HG03095 (cell line): Measurements from ENCODE around the gene LRRC7.

Experiments
- ATAC-seq: cut with Tn5 transposase; IDR thresholded peaks from one replicate; pipeline ENCODE4 v1.9.1; 2021; ENCODE audit warnings: moderate library complexity; ENCODE audit not compliant: unreplicated experiment

Gene LRRC7

GRCh38 chr1:69587391-69587790 is 19.7 kb downstream of the LRRC7 start:
- ATAC-seq = no peak

GRCh38 chr1:69589799-69590198 is 22.1 kb downstream of the LRRC7 start:
- ATAC-seq = no peak

GRCh38 chr1:69592341-69592740 is 24.6 kb downstream of the LRRC7 start:
- no peak for ATAC-seq

DNA sequence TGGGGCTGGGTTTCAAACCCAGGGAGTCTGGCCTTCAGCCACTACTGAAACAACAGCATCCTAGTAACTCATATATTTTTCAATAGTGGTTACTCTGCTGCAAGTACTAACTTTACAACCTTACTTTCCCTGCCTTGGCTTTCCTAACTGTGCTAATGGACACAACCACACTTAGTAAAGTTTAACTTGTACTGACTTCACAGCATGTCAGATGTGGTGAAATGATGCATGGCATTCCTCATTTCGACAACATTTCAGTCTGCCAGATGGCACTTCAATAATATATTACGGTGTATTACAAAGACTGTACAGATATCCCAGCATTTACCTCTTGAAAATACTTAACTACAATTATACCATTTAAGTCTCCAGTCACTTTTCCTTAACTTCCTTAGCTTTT is 27.8 kb downstream of the LRRC7 start:
- no peak for ATAC-seq

GRCh38 chr1:69611316-69611715 is 43.6 kb downstream of the LRRC7 start:
- ATAC-seq = no peak

DNA sequence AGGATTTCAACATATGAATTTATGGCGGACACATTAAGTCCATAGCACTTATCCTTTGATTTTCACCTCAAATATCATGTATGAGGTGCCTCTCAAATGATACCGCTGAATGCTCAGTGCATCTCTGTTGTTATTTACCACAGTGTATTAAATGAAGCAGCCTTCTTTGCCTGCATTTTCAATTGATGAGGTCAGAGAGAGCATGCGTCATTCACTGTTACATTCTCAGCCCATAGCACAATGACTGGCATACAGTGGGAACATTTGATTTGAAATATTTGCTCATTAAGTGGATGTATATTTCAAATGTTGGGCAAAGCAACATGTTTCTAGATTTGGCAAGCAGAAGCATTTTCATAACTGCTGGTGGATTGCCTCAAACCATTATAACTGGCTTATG is 45.7 kb downstream of the LRRC7 start:
- no peak for ATAC-seq

GRCh38 chr1:69638673-69639072 is 71.0 kb downstream of the LRRC7 start:
- ATAC-seq = no peak

- no peak for ATAC-seq
Measured at GRCh38 chr1:69639159-69639558, 71.4 kb downstream of the LRRC7 start.

DNA sequence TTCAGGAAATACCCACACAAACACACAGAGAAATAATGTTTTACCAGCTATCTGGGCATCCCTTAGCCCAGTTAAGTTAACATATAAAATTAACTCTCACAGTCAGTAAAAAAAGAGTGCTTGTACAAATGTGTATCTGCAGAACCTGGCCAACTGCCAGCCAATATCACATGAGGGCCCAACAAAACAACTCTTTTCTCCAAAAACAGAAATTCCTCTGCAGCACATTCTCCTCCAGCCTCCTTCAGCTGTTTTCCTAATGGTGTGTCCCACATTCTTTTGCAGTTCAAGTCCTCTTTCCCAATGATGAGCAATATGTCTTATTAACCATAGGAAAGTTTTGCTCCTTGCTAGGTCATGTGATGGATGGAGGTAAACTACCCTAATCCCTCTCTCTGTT is 75.5 kb downstream of the LRRC7 start:
- ATAC-seq = no peak

GRCh38 chr1:69645477-69645876 is 77.8 kb downstream of the LRRC7 start:
- no peak for ATAC-seq

DNA sequence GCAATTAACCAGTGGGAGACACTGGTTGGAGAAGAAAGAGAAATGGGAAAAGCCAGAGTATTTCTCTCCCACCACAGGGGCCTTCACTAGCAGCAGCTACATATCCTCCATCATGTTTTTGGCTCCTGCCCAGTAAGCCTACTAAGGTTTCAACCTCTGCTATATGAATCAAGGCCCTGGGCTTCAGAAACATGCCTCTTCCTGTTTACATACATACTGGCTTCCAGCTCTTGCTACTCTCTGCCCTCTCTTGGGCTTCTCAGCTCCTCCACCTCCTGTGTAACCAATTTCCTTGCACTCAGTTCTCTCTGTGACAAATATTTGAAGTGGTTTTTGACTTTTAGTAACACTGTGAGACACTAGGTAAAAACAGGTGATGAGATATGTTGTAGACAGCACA is 80.8 kb downstream of the LRRC7 start:
- no peak for ATAC-seq

- no peak for ATAC-seq
Measured at GRCh38 chr1:69649383-69649990, 81.8 kb downstream of the LRRC7 start.

GRCh38 chr1:69650779-69651178 is 83.1 kb downstream of the LRRC7 start:
- no peak for ATAC-seq

DNA sequence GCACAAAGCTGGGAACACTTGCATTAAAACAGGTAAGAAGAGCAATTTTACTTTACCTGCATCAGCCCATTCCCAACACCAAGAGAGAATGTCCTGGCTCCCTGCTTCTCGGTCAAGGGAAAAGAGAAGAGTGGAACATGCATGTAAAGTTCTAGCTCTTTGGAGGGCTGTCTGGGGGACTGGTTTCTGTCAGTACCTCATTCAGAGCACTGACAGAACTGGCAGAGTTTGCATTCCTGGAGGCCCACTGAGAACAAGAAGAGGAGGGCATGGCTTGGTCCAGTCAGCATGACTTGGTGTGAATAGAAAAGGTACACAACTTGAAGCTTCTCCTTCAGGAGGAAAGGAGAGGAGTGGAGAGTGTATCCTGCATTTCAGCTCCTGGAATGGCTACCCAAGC is 83.9 kb downstream of the LRRC7 start:
- no peak for ATAC-seq

DNA sequence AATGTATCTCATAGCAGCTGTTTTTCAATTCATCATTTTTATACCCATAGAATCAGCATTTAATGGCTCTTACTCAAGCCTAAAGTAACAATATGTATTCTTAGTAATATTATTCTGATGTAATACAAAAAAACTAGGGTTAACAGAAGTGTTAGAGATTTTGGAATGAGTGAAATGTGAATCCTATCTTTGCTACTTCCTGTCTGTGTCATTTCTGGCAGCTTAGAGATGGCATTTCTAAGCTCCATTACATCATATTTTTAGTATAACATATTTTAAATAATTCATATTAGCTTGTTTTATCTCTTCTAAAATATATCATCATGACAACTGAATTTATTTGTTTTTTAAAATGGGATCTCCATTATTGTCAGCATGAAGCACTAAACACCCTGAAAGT is 90.2 kb downstream of the LRRC7 start:
- ATAC-seq = no peak

DNA sequence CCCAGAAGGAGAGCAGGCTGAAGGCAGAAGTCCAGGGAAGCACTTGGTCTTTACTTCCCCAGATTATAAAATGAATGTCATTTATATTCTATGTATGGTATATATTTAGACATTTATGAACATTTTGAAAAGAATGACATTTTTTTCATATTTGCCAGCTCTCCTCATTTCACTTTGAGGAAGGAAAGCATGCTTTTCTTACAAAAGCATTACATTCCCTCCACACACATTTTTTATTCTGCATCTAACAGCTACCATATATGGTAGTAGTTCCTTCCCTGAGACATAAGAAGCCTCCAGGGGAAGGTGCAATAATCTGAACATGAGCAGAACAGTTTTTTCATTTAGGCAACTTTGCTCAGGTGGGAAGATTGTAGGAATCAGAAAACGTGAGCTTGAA is 94.0 kb downstream of the LRRC7 start:
- ATAC-seq = no peak

DNA sequence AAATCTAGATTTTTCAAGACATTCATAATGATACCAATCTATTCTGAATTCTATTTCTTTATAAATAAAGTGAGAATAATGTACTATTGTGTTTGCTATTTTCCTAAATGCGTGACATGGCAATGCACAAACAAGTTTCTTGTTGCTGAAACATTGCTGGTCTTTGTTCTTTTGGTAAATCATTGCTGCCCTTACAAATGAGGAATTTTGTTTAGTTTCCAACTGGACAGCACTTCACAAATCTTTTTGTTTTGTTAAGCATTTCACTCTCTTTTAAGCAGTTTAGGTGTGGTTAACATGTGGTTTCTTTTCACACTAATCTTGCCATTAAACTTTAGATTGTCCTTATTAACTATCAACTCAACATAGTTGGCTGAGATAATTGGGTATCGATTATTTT is 94.6 kb downstream of the LRRC7 start:
- no peak for ATAC-seq

GRCh38 chr1:69671363-69672010 is 103.8 kb downstream of the LRRC7 start:
- ATAC-seq = no peak

DNA sequence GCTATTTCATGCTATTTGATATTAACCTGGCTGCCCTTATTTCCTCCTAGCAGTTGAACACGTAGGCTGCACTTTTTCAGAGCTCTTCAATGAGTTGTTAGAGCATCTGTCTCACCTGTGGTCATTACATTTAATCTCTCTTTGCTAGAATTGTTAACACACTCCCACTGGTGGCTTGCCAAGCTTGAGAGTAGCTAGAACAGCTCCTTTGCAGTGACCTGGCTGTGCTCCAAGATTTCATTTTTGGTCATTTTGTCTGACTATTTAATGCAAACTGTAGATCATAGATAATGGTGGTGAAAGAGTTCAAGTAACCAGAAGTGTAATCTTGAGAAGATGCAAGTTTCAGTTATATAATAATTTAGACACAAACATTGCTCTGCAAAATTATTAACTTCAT is 105.6 kb downstream of the LRRC7 start:
- no peak for ATAC-seq

- no peak for ATAC-seq
Measured at GRCh38 chr1:69679965-69680364, 112.2 kb downstream of the LRRC7 start.

GRCh38 chr1:69686367-69686984 is 118.8 kb downstream of the LRRC7 start:
- no peak for ATAC-seq

- ATAC-seq = no peak
Measured at GRCh38 chr1:69688193-69688592, 120.5 kb downstream of the LRRC7 start.

- no peak for ATAC-seq
Measured at GRCh38 chr1:69691179-69691578, 123.5 kb downstream of the LRRC7 start.
